Measurements from ENCODE around the gene MEMO1.
"Not testable (repeated sequence)": the region's sequence is repeated elsewhere in the genome, so short reads cannot be mapped to it uniquely, and the experiment has no call there.

MEMO1 gene

GRCh38 chr2:32051836-32052439 lies 41.1 kb upstream of the MEMO1 start:
- no peak overlapping the region for H3K4me2 ChIP-seq (ENCODE audit: low read length)
- no peaks in the 10 kb centered on the region for H3K4me1 ChIP-seq (ENCODE audit: control insufficient read depth, low read length)
- no peaks in the 10 kb centered on the region for H3K27me3 ChIP-seq (ENCODE audit: control insufficient read depth, low read length)
- TF ChIP-seq EZH2phosphoT487 (IDR thresholded peaks at IDR 0.05; ENCODE audit: borderline replicate concordance, low read length) (no peak), CTCF (IDR thresholded peaks at IDR 0.05; ENCODE audit: low read depth, low read length, poor library complexity, severe bottlenecking) (no peak)
- H3F3A ChIP-seq (ENCODE audit: control insufficient read depth, insufficient read depth), result no peaks in the 10 kb centered on the region
- H3K9me3 ChIP-seq (ENCODE audit: control insufficient read depth, insufficient read depth, low read length), result no peaks in the 10 kb centered on the region
- H3K27ac ChIP-seq (ENCODE audit: low read depth, low read length), result no peak overlapping the region
- H4K20me1 ChIP-seq (ENCODE audit: control insufficient read depth, insufficient read depth, low read depth, low read length), result no peaks in the 10 kb centered on the region
- no peak overlapping the region for H3K4me3 ChIP-seq (ENCODE audit: low read length)
- H3K79me2 ChIP-seq (ENCODE audit: control insufficient read depth, low read length), result no peaks in the 10 kb centered on the region
- no peaks in the 10 kb centered on the region for H3K36me3 ChIP-seq (ENCODE audit: control insufficient read depth, low read length)
- H3K9me2 ChIP-seq (replicated peaks; ENCODE audit: control insufficient read depth, low read length), result no peaks in the 10 kb centered on the region

GRCh38 chr2:32043561-32043960 lies 32.8 kb upstream of the MEMO1 start:
- peaks cover 12% of the 10 kb centered on the region for H3K4me1 ChIP-seq (ENCODE audit: control insufficient read depth, low read length)
- H3K4me2 ChIP-seq (ENCODE audit: low read length), result no peak overlapping the region
- H4K20me1 ChIP-seq (ENCODE audit: control insufficient read depth, insufficient read depth, low read depth, low read length), result no peaks in the 10 kb centered on the region
- no peaks in the 10 kb centered on the region for H3K36me3 ChIP-seq (ENCODE audit: control insufficient read depth, low read length)
- H3K4me3 ChIP-seq (ENCODE audit: low read length), result no peak overlapping the region
- H3K9me3 ChIP-seq (ENCODE audit: control insufficient read depth, insufficient read depth, low read length), result no peaks in the 10 kb centered on the region
- no peaks in the 10 kb centered on the region for H3K27me3 ChIP-seq (ENCODE audit: control insufficient read depth, low read length)
- H3K9me2 ChIP-seq (replicated peaks; ENCODE audit: control insufficient read depth, low read length), result no peaks in the 10 kb centered on the region
- TF ChIP-seq EZH2phosphoT487 (IDR thresholded peaks at IDR 0.05; ENCODE audit: borderline replicate concordance, low read length) (no peak), CTCF (IDR thresholded peaks at IDR 0.05; ENCODE audit: low read depth, low read length, poor library complexity, severe bottlenecking) (no peak)
- H3F3A ChIP-seq (ENCODE audit: control insufficient read depth, insufficient read depth), result peaks cover 7% of the 10 kb centered on the region; the same call in 1 of the 2 replicates
- peaks cover 10% of the 10 kb centered on the region for H3K79me2 ChIP-seq (ENCODE audit: control insufficient read depth, low read length)
- no peak overlapping the region for H3K27ac ChIP-seq (ENCODE audit: low read depth, low read length)

- H3K4me1 ChIP-seq (ENCODE audit: control insufficient read depth, low read length), result peaks cover 13% of the 10 kb centered on the region
- peaks cover 7% of the 10 kb centered on the region; the same call in 1 of the 2 replicates for H3F3A ChIP-seq (ENCODE audit: control insufficient read depth, insufficient read depth)
- H3K9me2 ChIP-seq (replicated peaks; ENCODE audit: control insufficient read depth, low read length), result no peaks in the 10 kb centered on the region
- no peak for TF ChIP-seq CTCF (IDR thresholded peaks at IDR 0.05; ENCODE audit: low read depth, low read length, poor library complexity, severe bottlenecking)
- no peak for TF ChIP-seq EZH2phosphoT487 (IDR thresholded peaks at IDR 0.05; ENCODE audit: borderline replicate concordance, low read length)
- H3K4me2 ChIP-seq (ENCODE audit: low read length), result peak within 1 kb of the TSS; percentile 86
- H3K27ac ChIP-seq (ENCODE audit: low read depth, low read length), result peak within 1 kb of the TSS; percentile 51
- H4K20me1 ChIP-seq (ENCODE audit: control insufficient read depth, insufficient read depth, low read depth, low read length), result no peaks in the 10 kb centered on the region
- H3K36me3 ChIP-seq (ENCODE audit: control insufficient read depth, low read length), result no peaks in the 10 kb centered on the region; the same call in 1 of the 2 replicates
- H3K4me3 ChIP-seq (ENCODE audit: low read length), result peak within 1 kb of the TSS; percentile 74
- H3K9me3 ChIP-seq (ENCODE audit: control insufficient read depth, insufficient read depth, low read length), result no peaks in the 10 kb centered on the region
- H3K79me2 ChIP-seq (ENCODE audit: control insufficient read depth, low read length), result peaks cover 10% of the 10 kb centered on the region
- no peaks in the 10 kb centered on the region for H3K27me3 ChIP-seq (ENCODE audit: control insufficient read depth, low read length)
Observed at GRCh38 chr2:32039447-32040219, 28.8 kb upstream of the MEMO1 start, which contains the start of gene DPY30. TSS of gene DPY30 (minus strand) at chr2:32039805. CDS start at chr2:32039456, 349 bp downstream.

GRCh38 chr2:32034198-32034887 lies 23.5 kb upstream of the MEMO1 start:
- H3K27ac ChIP-seq (ENCODE audit: low read depth, low read length); H3K36me3 ChIP-seq (ENCODE audit: control insufficient read depth, low read length); H3K27me3 ChIP-seq (ENCODE audit: control insufficient read depth, low read length); H3K4me3 ChIP-seq (ENCODE audit: low read length); H4K20me1 ChIP-seq (ENCODE audit: control insufficient read depth, insufficient read depth, low read depth, low read length); H3F3A ChIP-seq (ENCODE audit: control insufficient read depth, insufficient read depth); H3K9me2 ChIP-seq (replicated peaks; ENCODE audit: control insufficient read depth, low read length); H3K9me3 ChIP-seq (ENCODE audit: control insufficient read depth, insufficient read depth, low read length): not testable (repeated sequence)
- H3K4me1 ChIP-seq (ENCODE audit: control insufficient read depth, low read length), result peaks cover 17% of the 10 kb centered on the region
- H3K4me2 ChIP-seq (ENCODE audit: low read length), result 0 out of 2 replicates have a peak overlapping the region, but pooled peaks have one; percentile 14
- H3K79me2 ChIP-seq (ENCODE audit: control insufficient read depth, low read length), result peaks cover 23% of the 10 kb centered on the region

GRCh38 chr2:32018789-32019482 lies 8.1 kb upstream of the MEMO1 start:
- H3K4me1 ChIP-seq (ENCODE audit: control insufficient read depth, low read length); H3K4me2 ChIP-seq (ENCODE audit: low read length); H3K27ac ChIP-seq (ENCODE audit: low read depth, low read length); H3K9me2 ChIP-seq (replicated peaks; ENCODE audit: control insufficient read depth, low read length); H3K9me3 ChIP-seq (ENCODE audit: control insufficient read depth, insufficient read depth, low read length); H3K4me3 ChIP-seq (ENCODE audit: low read length); H4K20me1 ChIP-seq (ENCODE audit: control insufficient read depth, insufficient read depth, low read depth, low read length); H3K79me2 ChIP-seq (ENCODE audit: control insufficient read depth, low read length); H3F3A ChIP-seq (ENCODE audit: control insufficient read depth, insufficient read depth); H3K27me3 ChIP-seq (ENCODE audit: control insufficient read depth, low read length): not testable (repeated sequence)
- H3K36me3 ChIP-seq (ENCODE audit: control insufficient read depth, low read length), result peaks cover 19% of the 10 kb centered on the region
